GM21381 (cell line): ENCODE results near the gene MRGPRD.

Experiments used
- ATAC-seq: cut with Tn5 transposase; IDR thresholded peaks from one replicate; pipeline ENCODE4 v1.9.1; 2021; ENCODE audit warnings: mild to moderate bottlenecking, moderate library complexity; ENCODE audit not compliant: unreplicated experiment

MRGPRD gene

GRCh38 chr11:68980776-68981065 is at the start of gene MRGPRD:
Gene MRGPRD, minus strand, starts transcription at chr11:68980986. Its CDS starts 0 bp downstream, at chr11:68980986.
- ATAC-seq, result no peak

GRCh38 chr11:69030301-69030700 is 49.5 kb upstream of the MRGPRD start:
- no peak for ATAC-seq

GRCh38 chr11:69027704-69028372 is 47.1 kb upstream of the MRGPRD start:
- ATAC-seq, result no peak

- no peak for ATAC-seq
Measured at GRCh38 chr11:69024509-69024908, 43.7 kb upstream of the MRGPRD start.

GRCh38 chr11:69022260-69022659 is 41.5 kb upstream of the MRGPRD start:
- ATAC-seq, result no peak

GRCh38 chr11:69018924-69019323 is 38.1 kb upstream of the MRGPRD start:
- ATAC-seq, result no peak

GRCh38 chr11:69017951-69018350 is 37.2 kb upstream of the MRGPRD start:
- no peak for ATAC-seq

GRCh38 chr11:69014898-69015549 is 34.2 kb upstream of the MRGPRD start:
- ATAC-seq, result no peak

- no peak for ATAC-seq
Measured at GRCh38 chr11:69014084-69014851, 33.5 kb upstream of the MRGPRD start.

GRCh38 chr11:69013009-69013951 is 32.5 kb upstream of the MRGPRD start, which contains the start of gene MRGPRF:
Gene MRGPRF, minus strand, starts transcription at chr11:69013246. Its CDS starts 3,345 bp downstream, at chr11:69009901.
- ATAC-seq, result no peak

- no peak for ATAC-seq
Measured at GRCh38 chr11:69012092-69013008, 31.6 kb upstream of the MRGPRD start.

GRCh38 chr11:69011624-69012091 is 30.9 kb upstream of the MRGPRD start:
- ATAC-seq, result no peak

- ATAC-seq, result no peak
Measured at GRCh38 chr11:69010964-69011623, 30.3 kb upstream of the MRGPRD start.

GRCh38 chr11:69010361-69010891 is 29.6 kb upstream of the MRGPRD start:
- no peak for ATAC-seq

GRCh38 chr11:69009441-69010211 is 28.8 kb upstream of the MRGPRD start:
- no peak for ATAC-seq

- ATAC-seq, result no peak
Measured at GRCh38 chr11:69008737-69009440, 28.1 kb upstream of the MRGPRD start.

- ATAC-seq, result no peak
Measured at GRCh38 chr11:69007975-69008381, 27.2 kb upstream of the MRGPRD start.
